Thymus (tissue), 14 donors: Measurements from ENCODE around the gene KCNJ5. TPM values are rescaled to one million over a fixed set of nuclear protein-coding genes. Genes with fewer than 3 reads are reported as not detected.

Experiments
- DNase-seq, 9 donors: peaks; one replicate each; pipeline ENCODE4 v3.0.0-alpha.2; 2013; ENCODE audit warnings: low spot score in 9 of 9, low read depth in 6 of 9, missing footprints in 1 of 9
- H3K27ac ChIP-seq, 2 donors: one replicate each; pipeline ENCODE4 v1.5.1; 2013; ENCODE audit warnings: control low read depth in 1 of 2, low read depth in 1 of 2, low read length in 1 of 2, mild to moderate bottlenecking in 1 of 2, moderate library complexity in 1 of 2
- H3K27me3 ChIP-seq, 2 donors: one replicate each; pipeline ENCODE4 v1.5.1; 2013; ENCODE audit warnings: low read length in 1 of 2; ENCODE audit not compliant: control insufficient read depth in 2 of 2, insufficient read depth in 1 of 2
- H3K36me3 ChIP-seq, 2 donors: one replicate each; pipeline ENCODE4 v1.5.1; 2013; ENCODE audit warnings: low read length in 1 of 2, mild to moderate bottlenecking in 1 of 2, moderate library complexity in 1 of 2; ENCODE audit not compliant: control insufficient read depth in 2 of 2, insufficient read depth in 2 of 2
- H3K4me1 ChIP-seq, 2 donors: one replicate each; pipeline ENCODE4 v1.5.1; 2013; ENCODE audit warnings: low read length in 2 of 2; ENCODE audit not compliant: control insufficient read depth in 2 of 2, insufficient read depth in 2 of 2
- H3K4me3 ChIP-seq, 2 donors: one replicate each; pipeline ENCODE4 v1.5.1; 2013; ENCODE audit warnings: low read length in 2 of 2, control low read depth in 1 of 2, mild to moderate bottlenecking in 1 of 2
- H3K9me3 ChIP-seq, 2 donors: one replicate each; pipeline ENCODE4 v1.5.1; 2013; ENCODE audit warnings: low read length in 1 of 2, mild to moderate bottlenecking in 1 of 2; ENCODE audit not compliant: control insufficient read depth in 2 of 2, insufficient read depth in 1 of 2
- WGBS: extraction: QIAGEN DNeasy Blood & Tissue Kit; methylation state at CpG from one replicate; pipeline ENCODE4 v1.1.7; 2013; 5-methylcytosine and 5-hydroxymethylcytosine counted together
- long read RNA-seq, 10 donors: transcript quantifications; one replicate each; lab custom pipeline, GENCODE V29; 2026
- polyA plus RNA-seq: library from polyadenylated mRNA; stranded (reverse); fragments of 200-250 nt; gene quantifications from one replicate; pipeline ENCODE4 v1.2.3, GENCODE V29; 2013
- total RNA-seq: library from RNA; stranded (reverse); fragments of 120-200 nt; gene quantifications from one replicate; pipeline ENCODE4 v1.2.4, GENCODE V29; 2013
- donor health status: healthy.

KCNJ5 gene
- total RNA-seq (7.2 TPM), polyA plus RNA-seq (0.55 TPM)
- long read RNA-seq, donor 1 = 0 reads
- long read RNA-seq, donor 2 = 0 reads
- long read RNA-seq, donor 3, full-length matches to known transcripts = 4 of 4 reads
- long read RNA-seq, donor 3, partial matches to known transcripts = 0 of 4 reads
- long read RNA-seq, donor 3, other reads (novel, unspliced or antisense) = 0 of 4 reads
- long read RNA-seq, donor 4, full-length matches to known transcripts = 2 of 2 reads
- long read RNA-seq, donor 4, partial matches to known transcripts = 0 of 2 reads
- long read RNA-seq, donor 4, other reads (novel, unspliced or antisense) = 0 of 2 reads
- long read RNA-seq, donor 5, full-length matches to known transcripts = 4 of 4 reads
- long read RNA-seq, donor 5, partial matches to known transcripts = 0 of 4 reads
- long read RNA-seq, donor 5, other reads (novel, unspliced or antisense) = 0 of 4 reads
- long read RNA-seq, donor 6, full-length matches to known transcripts = 2 of 2 reads
- long read RNA-seq, donor 6, partial matches to known transcripts = 0 of 2 reads
- long read RNA-seq, donor 6, other reads (novel, unspliced or antisense) = 0 of 2 reads
- long read RNA-seq, donor 7, full-length matches to known transcripts = 2 of 8 reads
- long read RNA-seq, donor 7, partial matches to known transcripts = 6 of 8 reads
- long read RNA-seq, donor 7, other reads (novel, unspliced or antisense) = 0 of 8 reads
- long read RNA-seq, donor 8, full-length matches to known transcripts = 2 of 2 reads
- long read RNA-seq, donor 8, partial matches to known transcripts = 0 of 2 reads
- long read RNA-seq, donor 8, other reads (novel, unspliced or antisense) = 0 of 2 reads
- long read RNA-seq, donor 9, full-length matches to known transcripts = 2 of 2 reads
- long read RNA-seq, donor 9, partial matches to known transcripts = 0 of 2 reads
- long read RNA-seq, donor 9, other reads (novel, unspliced or antisense) = 0 of 2 reads
- long read RNA-seq, donor 10, full-length matches to known transcripts = 5 of 14 reads
- long read RNA-seq, donor 10, partial matches to known transcripts = 9 of 14 reads
- long read RNA-seq, donor 10, other reads (novel, unspliced or antisense) = 0 of 14 reads

- Histone ChIP-seq H3K4me3 (peak within 1 kb of the TSS; percentile 22 to 32), H3K4me1 (peaks cover 0 to 9% of the 10 kb centered on the region in 2 donors), H3K9me3 (no peaks in the 10 kb centered on the region), H3K27ac (no peak within 1 kb of the TSS), H3K36me3 (no peaks in the 10 kb centered on the region), H3K27me3 (peaks cover 39 to 100% of the 10 kb centered on the region in 2 donors)
- DNase-seq = no peak
- WGBS = 2% methylated on average over 84 of the region's 85 CpGs
Measured at GRCh38 chr11:128890543-128891368, at the start of gene KCNJ5. KCNJ5 (plus strand) TSS chr11:128891356; CDS start chr11:128911274, 19,918 bp downstream.

- Histone ChIP-seq H3K4me1 (peaks cover 0 to 17% of the 10 kb centered on the region in 2 donors), H3K9me3 (no peaks in the 10 kb centered on the region), H3K27ac (no peak overlapping the region), H3K4me3 (no peak overlapping the region), H3K36me3 (no peaks in the 10 kb centered on the region), H3K27me3 (no peaks in the 10 kb centered on the region)
- WGBS = 62% methylated on average over 7 of the region's 7 CpGs
- peak in 1 of 9 donors; percentile 33 for DNase-seq
Measured at GRCh38 chr11:128841461-128842072, 49.6 kb upstream of the KCNJ5 start.

- Histone ChIP-seq H3K4me3 (no peak overlapping the region), H3K27ac (no peak overlapping the region)
- DNase-seq = no peak
Measured at GRCh38 chr11:128843198-128843785, 47.9 kb upstream of the KCNJ5 start.

GRCh38 chr11:128845334-128845780, 45.8 kb upstream of the KCNJ5 start:
- H3K27me3 ChIP-seq = no peaks in the 10 kb centered on the region
- H3K9me3 ChIP-seq = no peaks in the 10 kb centered on the region
- H3K36me3 ChIP-seq = no peaks in the 10 kb centered on the region
- no peak overlapping the region for H3K27ac ChIP-seq
- H3K4me1 ChIP-seq = peaks cover 0 to 14% of the 10 kb centered on the region in 2 donors
- peak in 2 of 9 donors; percentile 31 to 56 for DNase-seq
- WGBS = 37% methylated on average over 2 of the region's 2 CpGs
- no peak overlapping the region for H3K4me3 ChIP-seq

More at GRCh38 chr11:128843198-128843785, 47.9 kb upstream of the KCNJ5 start:
- H3K9me3 ChIP-seq = no peaks in the 10 kb centered on the region
- peaks cover 0 to 14% of the 10 kb centered on the region in 2 donors for H3K4me1 ChIP-seq
- 68% methylated on average over 2 of the region's 2 CpGs for WGBS
- no peaks in the 10 kb centered on the region for H3K36me3 ChIP-seq
- no peaks in the 10 kb centered on the region for H3K27me3 ChIP-seq

- WGBS = 97% methylated on average over 4 of the region's 4 CpGs
- H3K4me3 ChIP-seq = no peak overlapping the region
- H3K36me3 ChIP-seq = no peaks in the 10 kb centered on the region
- H3K27me3 ChIP-seq = no peaks in the 10 kb centered on the region
- H3K9me3 ChIP-seq = no peaks in the 10 kb centered on the region
- peaks cover 0 to 8% of the 10 kb centered on the region in 2 donors for H3K4me1 ChIP-seq
- H3K27ac ChIP-seq = no peak overlapping the region
- no peak for DNase-seq
Measured at GRCh38 chr11:128846985-128847384, 44.2 kb upstream of the KCNJ5 start.

- no peaks in the 10 kb centered on the region for H3K27me3 ChIP-seq
- no peak overlapping the region for H3K27ac ChIP-seq
- H3K36me3 ChIP-seq = no peaks in the 10 kb centered on the region
- WGBS = 46% methylated on average over 10 of the region's 10 CpGs
- H3K9me3 ChIP-seq = no peaks in the 10 kb centered on the region
- no peak overlapping the region for H3K4me3 ChIP-seq
- peaks cover 0 to 8% of the 10 kb centered on the region in 2 donors for H3K4me1 ChIP-seq
- DNase-seq = peak in 3 of 9 donors; percentile 47 to 68 (median 67)
Measured at GRCh38 chr11:128848815-128849455, 42.2 kb upstream of the KCNJ5 start.

- DNase-seq = no peak
- Histone ChIP-seq H3K27me3 (no peaks in the 10 kb centered on the region), H3K9me3 (peaks cover 0 to 1% of the 10 kb centered on the region in 2 donors), H3K27ac (no peak overlapping the region), H3K36me3 (no peaks in the 10 kb centered on the region), H3K4me1 (no peaks in the 10 kb centered on the region), H3K4me3 (no peak overlapping the region)
- 95% methylated on average over 13 of the region's 13 CpGs for WGBS
Measured at GRCh38 chr11:128852327-128853023, 38.7 kb upstream of the KCNJ5 start.
